ENCODE data around the gene HES4.
A peak's percentile ranks its signal among the peaks of the same experiment; 100 is the strongest.

The HES4 gene

GRCh38 chr1:1046767-1047166, 46.9 kb upstream of the HES4 start:
- Histone ChIP-seq H2BK5ac (ENCODE audit: low read length) (no peak overlapping the region), H3K23ac (ENCODE audit: low read depth, low read length, poor library complexity) (no peak overlapping the region), H4K8ac (ENCODE audit: low read depth, low read length) (no peak overlapping the region), H3K4ac (ENCODE audit: low read length) (no peak overlapping the region), H3K4me3 (ENCODE audit: low read length in 2 of 2) (no peak overlapping the region), H3K18ac (ENCODE audit: low read length) (no peak overlapping the region), H3K4me1 (ENCODE audit: control insufficient read depth in 2 of 2, insufficient read depth in 1 of 2, low read depth in 1 of 2, low read length in 2 of 2) (no peaks in the 10 kb centered on the region), H3K27me3 (ENCODE audit: control insufficient read depth in 3 of 3, insufficient read depth in 3 of 3, low read depth in 1 of 3, low read length in 3 of 3) (no peaks in the 10 kb centered on the region), H2BK15ac (ENCODE audit: low read length) (no peak overlapping the region), H2AK5ac (ENCODE audit: low read depth, low read length) (no peak overlapping the region), H3K9ac (ENCODE audit: low read depth, low read length, poor library complexity) (peak overlapping the region; percentile 44), H2AFZ (ENCODE audit: low read length) (no peak overlapping the region), H3K27ac (replicated peaks; ENCODE audit: low read length) (no peak overlapping the region), H2BK120ac (ENCODE audit: low read depth, low read length) (no peak overlapping the region), H3K14ac (ENCODE audit: low read length) (no peak overlapping the region), H3K79me1 (ENCODE audit: low read depth, low read length) (peaks cover 27% of the 10 kb centered on the region), H2BK12ac (ENCODE audit: low read length) (no peak overlapping the region), H3K36me3 (replicated peaks in 1 of 2; ENCODE audit: control insufficient read depth in 2 of 2, insufficient read depth in 2 of 2, low read length in 2 of 2) (peaks cover 59 to 89% of the 10 kb centered on the region in 2 donors), H3K9me3 (replicated peaks in 1 of 2; ENCODE audit: control insufficient read depth in 2 of 2, insufficient read depth in 1 of 2, low read depth in 1 of 2, low read length in 2 of 2) (no peaks in the 10 kb centered on the region), H4K91ac (ENCODE audit: low read depth, low read length, poor library complexity) (no peak overlapping the region), H3K4me2 (ENCODE audit: insufficient read depth, low read length, poor library complexity, severe bottlenecking) (no peak overlapping the region)
- WGBS, 2 donors (ENCODE audit: extremely low coverage in 2 of 2, insufficient read length in 2 of 2, insufficient replicate concordance in 1 of 2) = no CpG with 5 or more reads among the region's 26 CpGs
- DNase-seq (ENCODE audit: low spot score) = no peak

GRCh38 chr1:1046243-1046642, 46.3 kb upstream of the HES4 start:
- no peak overlapping the region for H2AK5ac ChIP-seq (ENCODE audit: low read depth, low read length)
- H2BK12ac ChIP-seq (ENCODE audit: low read length) = no peak overlapping the region
- no peak overlapping the region for H3K4me2 ChIP-seq (ENCODE audit: insufficient read depth, low read length, poor library complexity, severe bottlenecking)
- H3K14ac ChIP-seq (ENCODE audit: low read length) = no peak overlapping the region
- H3K36me3 ChIP-seq (replicated peaks in 1 of 2; ENCODE audit: control insufficient read depth in 2 of 2, insufficient read depth in 2 of 2, low read length in 2 of 2) = peaks cover 57 to 84% of the 10 kb centered on the region in 2 donors
- H3K4me3 ChIP-seq (ENCODE audit: low read length in 2 of 2) = no peak overlapping the region
- H2BK120ac ChIP-seq (ENCODE audit: low read depth, low read length) = no peak overlapping the region
- H3K4ac ChIP-seq (ENCODE audit: low read length) = no peak overlapping the region
- H3K27me3 ChIP-seq (ENCODE audit: control insufficient read depth in 3 of 3, insufficient read depth in 3 of 3, low read depth in 1 of 3, low read length in 3 of 3) = no peaks in the 10 kb centered on the region
- no peak overlapping the region for H2BK5ac ChIP-seq (ENCODE audit: low read length)
- no peak overlapping the region for H3K23ac ChIP-seq (ENCODE audit: low read depth, low read length, poor library complexity)
- no peak overlapping the region for H2BK15ac ChIP-seq (ENCODE audit: low read length)
- H3K9ac ChIP-seq (ENCODE audit: low read depth, low read length, poor library complexity) = no peak overlapping the region
- H3K79me1 ChIP-seq (ENCODE audit: low read depth, low read length) = peaks cover 30% of the 10 kb centered on the region
- no peak for DNase-seq (ENCODE audit: low spot score)
- peak overlapping the region; percentile 65 for H4K8ac ChIP-seq (ENCODE audit: low read depth, low read length)
- H3K27ac ChIP-seq (replicated peaks; ENCODE audit: low read length) = no peak overlapping the region
- no peaks in the 10 kb centered on the region for H3K9me3 ChIP-seq (replicated peaks in 1 of 2; ENCODE audit: control insufficient read depth in 2 of 2, insufficient read depth in 1 of 2, low read depth in 1 of 2, low read length in 2 of 2)
- no peak overlapping the region for H3K18ac ChIP-seq (ENCODE audit: low read length)
- no peak overlapping the region for H4K91ac ChIP-seq (ENCODE audit: low read depth, low read length, poor library complexity)
- no peaks in the 10 kb centered on the region for H3K4me1 ChIP-seq (ENCODE audit: control insufficient read depth in 2 of 2, insufficient read depth in 1 of 2, low read depth in 1 of 2, low read length in 2 of 2)
- no CpG with 5 or more reads among the region's 20 CpGs for WGBS, 2 donors (ENCODE audit: extremely low coverage in 2 of 2, insufficient read length in 2 of 2, insufficient replicate concordance in 1 of 2)
- H2AFZ ChIP-seq (ENCODE audit: low read length) = no peak overlapping the region

- Histone ChIP-seq H2BK5ac (ENCODE audit: low read length) (peak overlapping the region; percentile 53), H2AK5ac (ENCODE audit: low read depth, low read length) (no peak overlapping the region), H3K79me1 (ENCODE audit: low read depth, low read length) (peaks cover 32% of the 10 kb centered on the region), H3K4me2 (ENCODE audit: insufficient read depth, low read length, poor library complexity, severe bottlenecking) (no peak overlapping the region), H3K36me3 (replicated peaks in 1 of 2; ENCODE audit: control insufficient read depth in 2 of 2, insufficient read depth in 2 of 2, low read length in 2 of 2) (peaks cover 50 to 73% of the 10 kb centered on the region in 2 donors), H3K4ac (ENCODE audit: low read length) (no peak overlapping the region), H3K14ac (ENCODE audit: low read length) (no peak overlapping the region), H3K23ac (ENCODE audit: low read depth, low read length, poor library complexity) (peak overlapping the region; percentile 85), H3K27me3 (ENCODE audit: control insufficient read depth in 3 of 3, insufficient read depth in 3 of 3, low read depth in 1 of 3, low read length in 3 of 3) (no peaks in the 10 kb centered on the region), H2BK15ac (ENCODE audit: low read length) (no peak overlapping the region), H3K9ac (ENCODE audit: low read depth, low read length, poor library complexity) (peak overlapping the region; percentile 44), H3K9me3 (replicated peaks in 1 of 2; ENCODE audit: control insufficient read depth in 2 of 2, insufficient read depth in 1 of 2, low read depth in 1 of 2, low read length in 2 of 2) (no peaks in the 10 kb centered on the region), H3K4me1 (ENCODE audit: control insufficient read depth in 2 of 2, insufficient read depth in 1 of 2, low read depth in 1 of 2, low read length in 2 of 2) (peaks cover 0 to 3% of the 10 kb centered on the region in 2 donors), H4K8ac (ENCODE audit: low read depth, low read length) (no peak overlapping the region), H2BK12ac (ENCODE audit: low read length) (no peak overlapping the region), H2BK120ac (ENCODE audit: low read depth, low read length) (no peak overlapping the region), H3K4me3 (ENCODE audit: low read length in 2 of 2) (no peak overlapping the region), H3K27ac (replicated peaks; ENCODE audit: low read length) (no peak overlapping the region), H2AFZ (ENCODE audit: low read length) (no peak overlapping the region), H4K91ac (ENCODE audit: low read depth, low read length, poor library complexity) (no peak overlapping the region), H3K18ac (ENCODE audit: low read length) (no peak overlapping the region)
- DNase-seq (ENCODE audit: low spot score) = no peak
- WGBS, 2 donors (ENCODE audit: extremely low coverage in 2 of 2, insufficient read length in 2 of 2, insufficient replicate concordance in 1 of 2) = no CpG with 5 or more reads among the region's 23 CpGs
These were observed 45.2 kb upstream of the HES4 start for GRCh38 chr1:1045129-1045528.

- WGBS, 2 donors (ENCODE audit: extremely low coverage in 2 of 2, insufficient read length in 2 of 2, insufficient replicate concordance in 1 of 2) = no CpG with 5 or more reads among the region's 34 CpGs
- H3K4ac ChIP-seq (ENCODE audit: low read length) = no peak overlapping the region
- peak overlapping the region; percentile 11 for H3K18ac ChIP-seq (ENCODE audit: low read length)
- no peak overlapping the region for H2AFZ ChIP-seq (ENCODE audit: low read length)
- no peaks in the 10 kb centered on the region for H3K9me3 ChIP-seq (replicated peaks in 1 of 2; ENCODE audit: control insufficient read depth in 2 of 2, insufficient read depth in 1 of 2, low read depth in 1 of 2, low read length in 2 of 2)
- no peaks in the 10 kb centered on the region for H3K27me3 ChIP-seq (ENCODE audit: control insufficient read depth in 3 of 3, insufficient read depth in 3 of 3, low read depth in 1 of 3, low read length in 3 of 3)
- no peak overlapping the region for H4K91ac ChIP-seq (ENCODE audit: low read depth, low read length, poor library complexity)
- H3K4me2 ChIP-seq (ENCODE audit: insufficient read depth, low read length, poor library complexity, severe bottlenecking) = no peak overlapping the region
- peaks cover 50 to 71% of the 10 kb centered on the region in 2 donors for H3K36me3 ChIP-seq (replicated peaks in 1 of 2; ENCODE audit: control insufficient read depth in 2 of 2, insufficient read depth in 2 of 2, low read length in 2 of 2)
- no peak overlapping the region for H2BK12ac ChIP-seq (ENCODE audit: low read length)
- peaks cover 34% of the 10 kb centered on the region for H3K79me1 ChIP-seq (ENCODE audit: low read depth, low read length)
- H3K27ac ChIP-seq (replicated peaks; ENCODE audit: low read length) = no peak overlapping the region
- no peak overlapping the region for H2BK15ac ChIP-seq (ENCODE audit: low read length)
- H2BK120ac ChIP-seq (ENCODE audit: low read depth, low read length) = no peak overlapping the region
- H2AK5ac ChIP-seq (ENCODE audit: low read depth, low read length) = no peak overlapping the region
- H3K23ac ChIP-seq (ENCODE audit: low read depth, low read length, poor library complexity) = peak overlapping the region; percentile 6
- H3K4me3 ChIP-seq (ENCODE audit: low read length in 2 of 2) = no peak overlapping the region
- H3K9ac ChIP-seq (ENCODE audit: low read depth, low read length, poor library complexity) = no peak overlapping the region
- no peak overlapping the region for H2BK5ac ChIP-seq (ENCODE audit: low read length)
- no peak overlapping the region for H3K14ac ChIP-seq (ENCODE audit: low read length)
- DNase-seq (ENCODE audit: low spot score) = no peak
- peaks cover 0 to 7% of the 10 kb centered on the region in 2 donors for H3K4me1 ChIP-seq (ENCODE audit: control insufficient read depth in 2 of 2, insufficient read depth in 1 of 2, low read depth in 1 of 2, low read length in 2 of 2)
- no peak overlapping the region for H4K8ac ChIP-seq (ENCODE audit: low read depth, low read length)
These were observed 44.7 kb upstream of the HES4 start for GRCh38 chr1:1044455-1045078.

Data from neuronal stem cell (in vitro differentiated cells).